Mammary epithelial cell (primary cell): ENCODE data around the gene TUSC2.

Experiments used
- EZH2 ChIP-seq: IDR thresholded peaks from 2 replicates; pipeline ENCODE4 v1.6.1; 2012; ENCODE audit warnings: low read length, inconsistent platforms, borderline replicate concordance
- TF ChIP-seq, protein P1 (sequence below), 2 donors: IDR thresholded peaks in 1 of 2; conservative IDR thresholded peaks in 1 of 2; 2 replicates each; pipeline ENCODE4 v1.5.1; 2011 to 2012; ENCODE audit warnings: inconsistent platforms in 2 of 2, low read length in 2 of 2, mild to moderate bottlenecking in 2 of 2, control low read depth in 1 of 2, low read depth in 1 of 2; ENCODE audit not compliant: insufficient read depth in 1 of 2; ENCODE audit errors: extremely low read depth in 1 of 2

DNA sequence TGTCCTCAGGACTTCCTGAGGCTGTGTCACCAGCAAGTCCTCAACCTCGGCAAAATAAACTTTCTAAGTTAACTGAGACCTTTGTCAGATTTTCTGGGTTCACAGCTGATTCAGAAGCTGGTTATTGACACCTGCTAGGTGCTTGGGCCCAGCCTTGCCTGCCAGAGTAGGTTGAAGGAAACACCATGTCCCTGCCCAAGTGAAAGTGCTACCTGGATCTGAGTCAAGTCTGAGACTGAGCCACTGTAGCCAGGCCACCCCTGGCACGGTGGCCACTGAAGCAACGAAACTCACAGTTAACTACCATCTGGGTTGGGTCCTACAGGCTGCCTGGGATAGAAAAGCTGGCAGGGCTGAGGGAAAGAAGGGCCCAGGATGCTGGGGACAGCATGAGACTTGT is 13.7 kb downstream of the TUSC2 start:
- TF ChIP-seq, protein P1, sequence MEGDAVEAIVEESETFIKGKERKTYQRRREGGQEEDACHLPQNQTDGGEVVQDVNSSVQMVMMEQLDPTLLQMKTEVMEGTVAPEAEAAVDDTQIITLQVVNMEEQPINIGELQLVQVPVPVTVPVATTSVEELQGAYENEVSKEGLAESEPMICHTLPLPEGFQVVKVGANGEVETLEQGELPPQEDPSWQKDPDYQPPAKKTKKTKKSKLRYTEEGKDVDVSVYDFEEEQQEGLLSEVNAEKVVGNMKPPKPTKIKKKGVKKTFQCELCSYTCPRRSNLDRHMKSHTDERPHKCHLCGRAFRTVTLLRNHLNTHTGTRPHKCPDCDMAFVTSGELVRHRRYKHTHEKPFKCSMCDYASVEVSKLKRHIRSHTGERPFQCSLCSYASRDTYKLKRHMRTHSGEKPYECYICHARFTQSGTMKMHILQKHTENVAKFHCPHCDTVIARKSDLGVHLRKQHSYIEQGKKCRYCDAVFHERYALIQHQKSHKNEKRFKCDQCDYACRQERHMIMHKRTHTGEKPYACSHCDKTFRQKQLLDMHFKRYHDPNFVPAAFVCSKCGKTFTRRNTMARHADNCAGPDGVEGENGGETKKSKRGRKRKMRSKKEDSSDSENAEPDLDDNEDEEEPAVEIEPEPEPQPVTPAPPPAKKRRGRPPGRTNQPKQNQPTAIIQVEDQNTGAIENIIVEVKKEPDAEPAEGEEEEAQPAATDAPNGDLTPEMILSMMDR (conservative IDR thresholded peaks at IDR 0.05 in 1 of 2, IDR thresholded peaks at IDR 0.05 in 1 of 2; ENCODE audit: extremely low read depth in 1 of 2, insufficient read depth in 1 of 2, low read depth in 1 of 2, low read length in 2 of 2): no peak
- TF ChIP-seq EZH2: no peak
